Measurements from ENCODE around the gene OCEL1.
A peak's percentile ranks its signal among the peaks of the same experiment; 100 is the strongest.
"Not testable (repeated sequence)": the region's sequence is repeated elsewhere in the genome, so short reads cannot be mapped to it uniquely, and the experiment has no call there.

The OCEL1 gene, protein sequence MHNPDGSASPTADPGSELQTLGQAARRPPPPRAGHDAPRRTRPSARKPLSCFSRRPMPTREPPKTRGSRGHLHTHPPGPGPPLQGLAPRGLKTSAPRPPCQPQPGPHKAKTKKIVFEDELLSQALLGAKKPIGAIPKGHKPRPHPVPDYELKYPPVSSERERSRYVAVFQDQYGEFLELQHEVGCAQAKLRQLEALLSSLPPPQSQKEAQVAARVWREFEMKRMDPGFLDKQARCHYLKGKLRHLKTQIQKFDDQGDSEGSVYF

GRCh38 chr19:17226002-17226933, at the start of gene OCEL1:
OCEL1 (plus strand) TSS chr19:17226226; CDS start chr19:17226248, 22 bp downstream.
- peak; percentile 96 for DNase-seq

- DNase-seq = no peak
Observed at GRCh38 chr19:17178291-17178690, 47.7 kb upstream of the OCEL1 start.

DNA sequence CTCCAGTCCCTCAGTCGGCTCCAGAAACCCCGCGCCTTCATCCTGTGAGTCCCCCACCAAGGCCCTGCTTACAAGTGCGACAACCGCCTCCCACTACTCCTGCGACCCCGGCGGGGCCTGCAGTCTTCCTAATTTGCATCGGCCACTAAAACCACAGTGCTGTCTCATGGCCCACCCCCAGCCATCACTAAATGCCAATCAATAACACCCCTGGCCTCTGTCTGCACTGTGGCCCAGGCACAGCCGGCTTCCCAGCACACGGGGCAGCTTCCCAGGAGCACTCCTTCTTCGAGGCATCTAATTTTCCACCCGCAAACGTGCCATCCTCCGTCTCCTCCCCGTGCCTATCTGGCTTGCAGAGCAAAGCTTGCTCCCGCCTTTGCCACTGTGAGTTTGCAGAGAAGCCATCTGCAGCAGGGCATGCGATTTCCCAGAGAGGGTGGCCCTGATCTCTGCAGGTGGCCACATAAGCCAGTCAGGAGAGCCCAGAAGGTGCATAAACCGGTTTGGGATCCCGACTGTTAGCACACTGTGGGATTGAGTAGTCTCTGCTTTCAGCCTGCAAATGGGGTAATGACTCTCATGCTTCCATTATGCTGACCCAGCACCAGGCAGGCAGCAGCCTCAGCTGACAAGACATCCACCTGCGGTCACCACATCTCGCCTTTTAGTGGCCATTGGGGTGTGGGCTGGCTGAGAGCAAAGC, 44.9 kb upstream of the OCEL1 start:
- no peak for DNase-seq

DNA sequence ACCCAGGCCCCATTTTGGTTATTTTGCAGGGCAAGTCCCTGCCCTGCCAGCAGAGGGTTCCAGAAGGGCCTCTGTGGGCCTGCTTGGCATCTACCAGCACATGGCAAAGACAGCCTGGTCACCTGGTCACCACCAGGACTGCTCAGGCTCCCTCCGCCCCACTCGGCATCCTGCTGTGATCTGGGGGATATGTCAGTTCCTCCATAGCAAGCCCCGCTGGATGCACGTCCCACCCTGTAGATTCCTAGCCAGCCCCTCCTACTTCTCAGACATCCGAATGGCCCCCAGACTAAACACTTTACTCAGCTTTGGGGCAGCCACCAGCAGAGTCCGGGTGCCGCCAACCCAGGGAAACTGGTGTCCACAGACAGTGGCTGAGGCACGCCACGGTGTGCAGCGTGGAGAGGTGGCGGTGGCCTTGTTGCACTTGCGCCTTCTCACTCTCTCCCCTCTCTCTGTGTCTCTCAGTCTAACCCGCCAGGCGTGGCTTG, 42.7 kb upstream of the OCEL1 start:
- DNase-seq = peak; percentile 31

GRCh38 chr19:17183858-17184321, 42.1 kb upstream of the OCEL1 start:
- DNase-seq = peak; percentile 40

DNA sequence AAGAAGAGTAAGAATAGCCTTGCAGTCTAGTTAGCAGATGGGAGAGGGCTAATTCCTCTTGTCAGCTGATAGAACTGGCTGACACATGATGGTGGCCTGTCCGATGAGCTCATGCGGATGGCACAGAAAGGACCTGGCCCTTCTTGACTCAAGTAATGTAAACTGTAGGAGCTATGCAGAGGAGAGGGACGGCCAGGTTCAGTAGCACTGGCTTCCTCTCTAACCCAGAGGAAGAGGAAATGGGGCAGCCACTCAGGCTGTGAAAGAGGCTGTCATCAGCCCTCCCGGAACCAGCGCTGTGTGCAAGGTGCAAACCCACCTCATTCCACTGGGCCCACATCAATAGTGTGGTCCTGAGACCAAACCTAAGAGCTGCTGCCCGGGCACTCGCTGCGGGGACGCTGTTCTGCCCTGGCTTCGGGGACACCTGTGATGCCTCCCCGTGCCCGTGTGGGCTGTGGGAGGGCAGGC, 41.6 kb upstream of the OCEL1 start:
- DNase-seq = peak; percentile 72

GRCh38 chr19:17185590-17185989, 40.4 kb upstream of the OCEL1 start:
- DNase-seq = no peak

GRCh38 chr19:17191736-17192135, 34.3 kb upstream of the OCEL1 start:
- not testable (repeated sequence) for DNase-seq

DNA sequence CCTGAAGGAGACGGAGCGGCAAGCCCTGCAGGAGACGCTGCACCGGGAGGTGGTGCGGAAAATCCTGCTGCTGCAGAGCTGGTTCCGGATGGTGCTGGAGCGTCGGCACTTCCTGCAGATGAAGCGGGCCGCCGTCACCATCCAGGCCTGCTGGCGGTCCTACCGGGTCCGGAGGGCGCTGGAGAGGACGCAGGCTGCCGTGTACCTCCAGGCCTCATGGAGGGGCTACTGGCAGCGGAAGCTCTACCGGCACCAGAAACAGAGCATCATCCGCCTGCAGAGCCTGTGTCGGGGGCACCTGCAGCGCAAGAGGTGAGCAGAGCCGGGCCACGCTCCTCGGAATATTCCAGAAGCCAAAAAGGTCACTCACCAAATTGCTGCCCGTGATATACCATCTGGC, 33.3 kb upstream of the OCEL1 start:
- no peak for DNase-seq

GRCh38 chr19:17194608-17195007, 31.4 kb upstream of the OCEL1 start:
- no peak for DNase-seq

DNA sequence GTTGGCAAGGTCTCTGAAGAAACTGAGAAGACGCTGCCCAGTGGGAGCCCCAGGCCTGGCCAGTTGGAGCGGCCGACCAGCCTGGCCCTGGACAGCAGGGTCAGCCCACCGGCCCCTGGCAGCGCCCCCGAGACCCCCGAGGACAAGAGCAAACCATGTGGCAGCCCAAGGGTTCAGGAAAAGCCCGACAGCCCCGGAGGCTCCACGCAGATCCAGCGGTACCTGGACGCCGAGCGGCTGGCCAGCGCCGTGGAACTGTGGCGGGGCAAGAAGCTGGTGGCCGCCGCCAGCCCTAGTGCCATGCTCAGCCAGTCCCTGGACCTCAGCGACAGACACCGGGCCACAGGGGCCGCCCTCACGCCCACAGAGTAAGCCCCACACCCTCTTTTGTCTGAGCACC, 30.9 kb upstream of the OCEL1 start:
- DNase-seq = no peak

GRCh38 chr19:17196610-17197009, 29.4 kb upstream of the OCEL1 start:
- DNase-seq = no peak

- DNase-seq = no peak
Observed at GRCh38 chr19:17197666-17198065, 28.4 kb upstream of the OCEL1 start.

GRCh38 chr19:17200408-17201079, 25.5 kb upstream of the OCEL1 start:
- no peak for DNase-seq

DNA sequence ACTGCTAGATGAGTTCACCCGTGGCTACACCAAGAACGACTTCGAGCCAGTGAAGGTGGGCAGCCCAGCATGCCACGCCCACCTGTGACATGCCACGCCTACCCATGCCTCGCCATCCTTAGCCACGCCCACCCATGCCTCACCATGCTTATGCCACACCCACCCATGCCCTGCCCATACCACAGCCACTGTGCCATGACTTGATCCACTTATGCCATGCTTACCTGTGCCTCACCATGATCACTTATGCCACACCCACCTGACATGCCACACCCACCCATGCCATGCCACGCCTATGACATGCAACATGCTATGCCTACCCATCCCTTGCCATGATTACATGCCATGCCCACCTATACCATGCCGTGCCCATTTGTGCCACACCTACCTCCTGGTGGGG, 23.8 kb upstream of the OCEL1 start:
- DNase-seq = peak; percentile 33

GRCh38 chr19:17202713-17203112, 23.3 kb upstream of the OCEL1 start:
- DNase-seq = no peak

GRCh38 chr19:17205237-17206140, 20.5 kb upstream of the OCEL1 start:
- peak; percentile 60 for DNase-seq

GRCh38 chr19:17206736-17207581, 19.1 kb upstream of the OCEL1 start:
- no peak for DNase-seq

DNA sequence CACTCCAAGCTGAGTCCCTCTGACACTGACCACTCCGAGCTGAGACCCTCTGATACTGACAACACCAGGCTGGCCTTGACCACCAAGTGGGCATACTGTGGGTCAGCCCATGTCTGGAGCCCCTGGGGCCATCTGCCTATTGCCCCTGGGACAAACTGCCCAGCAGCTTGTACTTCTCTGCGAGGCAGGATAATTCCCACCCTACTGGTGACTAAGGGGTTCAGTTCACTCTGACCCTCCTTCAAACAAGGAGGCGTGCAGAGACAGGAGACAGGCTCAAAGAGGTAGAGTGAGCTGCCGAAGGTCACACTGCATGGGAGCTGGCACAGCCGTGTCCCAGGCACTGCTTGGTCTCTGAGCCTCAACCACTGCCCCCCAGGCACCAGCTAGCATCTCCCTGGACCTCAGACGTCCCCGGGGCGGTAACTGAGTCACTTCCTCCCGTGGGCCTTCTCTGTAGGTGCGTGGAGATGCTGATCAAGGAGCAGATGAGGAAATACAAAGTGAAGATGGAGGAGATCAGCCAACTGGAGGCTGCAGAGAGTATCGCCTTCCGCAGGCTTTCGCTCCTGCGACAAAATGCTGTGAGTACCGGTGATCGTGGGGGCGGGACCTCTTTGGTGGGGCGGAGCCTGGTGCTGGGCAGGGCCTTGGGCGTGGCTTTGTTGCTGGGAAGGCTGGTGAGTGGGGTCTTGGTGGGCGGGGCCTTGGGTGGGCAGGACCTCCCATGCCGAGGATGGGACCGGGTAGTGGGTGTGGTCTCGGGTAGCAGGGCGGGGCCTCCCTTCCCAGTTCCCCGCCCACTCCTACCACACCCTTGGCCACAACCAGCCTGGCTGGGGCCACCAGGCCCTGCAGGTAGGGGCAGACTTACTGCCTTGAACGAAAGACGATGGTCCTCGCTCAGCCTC, 16.6 kb upstream of the OCEL1 start:
- peak; percentile 66 for DNase-seq
